H9 (cell line): ENCODE data around the gene DUSP1. TPM values are rescaled to one million over a fixed set of nuclear protein-coding genes. Genes with fewer than 3 reads are reported as not detected.

ENCODE experiments used
- DNase-seq: peaks from one replicate; pipeline ENCODE4 v3.0.0-alpha.2; 2017
- H2AFZ ChIP-seq: one replicate; pipeline ENCODE4 v1.6.1; 2013; ENCODE audit warnings: mild to moderate bottlenecking, low read length, control low read depth, moderate library complexity
- H2AK5ac ChIP-seq: 2 replicates; pipeline ENCODE4 v1.6.1; 2013; ENCODE audit warnings: low read length, control low read depth, mixed read lengths; ENCODE audit not compliant: insufficient read length
- H2BK120ac ChIP-seq: one replicate; pipeline ENCODE4 v1.6.1; 2013; ENCODE audit warnings: low read depth, mild to moderate bottlenecking, low read length, control low read depth, inconsistent platforms; ENCODE audit not compliant: poor library complexity, severe bottlenecking
- H2BK12ac ChIP-seq: 2 replicates; pipeline ENCODE4 v1.6.1; 2013; ENCODE audit warnings: low read length, control low read depth, mixed read lengths, low read depth; ENCODE audit not compliant: insufficient read length
- H2BK15ac ChIP-seq: 2 replicates; pipeline ENCODE4 v1.6.1; 2013; ENCODE audit warnings: low read depth, low read length, control low read depth
- H2BK20ac ChIP-seq: one replicate; pipeline ENCODE4 v1.6.1; 2013; ENCODE audit warnings: low read depth, mild to moderate bottlenecking, low read length, control low read depth, inconsistent platforms; ENCODE audit not compliant: poor library complexity, severe bottlenecking
- H2BK5ac ChIP-seq: 2 replicates; pipeline ENCODE4 v1.6.1; 2013; ENCODE audit warnings: low read length, control low read depth, mixed read lengths; ENCODE audit not compliant: insufficient read length
- H3K14ac ChIP-seq: 2 replicates; pipeline ENCODE4 v1.6.1; 2013; ENCODE audit warnings: low read length, control low read depth; ENCODE audit not compliant: insufficient read depth
- H3K18ac ChIP-seq: 2 replicates; pipeline ENCODE4 v1.6.1; 2013; ENCODE audit warnings: low read depth, mild to moderate bottlenecking, mixed read lengths, low read length, control low read depth; ENCODE audit not compliant: insufficient read length
- H3K23ac ChIP-seq: 2 replicates; pipeline ENCODE4 v1.6.1; 2013; ENCODE audit warnings: low read length, control low read depth, mixed read lengths, low read depth; ENCODE audit not compliant: insufficient read length
- H3K23me2 ChIP-seq: 2 replicates; pipeline ENCODE4 v1.6.1; 2013; ENCODE audit warnings: low read depth, mild to moderate bottlenecking, mixed read lengths, low read length, control low read depth; ENCODE audit not compliant: insufficient read length, poor library complexity, severe bottlenecking
- H3K27ac ChIP-seq: 2 replicates; pipeline ENCODE4 v1.5.1; 2013; ENCODE audit warnings: low read length, control low read depth, mixed read lengths, low read depth; ENCODE audit not compliant: insufficient read length
- H3K27me3 ChIP-seq: 2 replicates; pipeline ENCODE4 v1.6.1; 2013; ENCODE audit warnings: low read length, control low read depth, inconsistent platforms; ENCODE audit not compliant: insufficient read depth
- H3K4ac ChIP-seq: 2 replicates; pipeline ENCODE4 v1.6.1; 2013; ENCODE audit warnings: low read depth, mild to moderate bottlenecking, control low read depth, inconsistent platforms, low read length, moderate library complexity
- H3K4me1 ChIP-seq: 2 replicates; pipeline ENCODE4 v1.6.1; 2013; ENCODE audit warnings: low read length, control low read depth, inconsistent platforms; ENCODE audit not compliant: insufficient read depth
- H3K4me2 ChIP-seq: 2 replicates; pipeline ENCODE4 v1.6.1; 2013; ENCODE audit warnings: low read length, control low read depth, mixed read lengths; ENCODE audit not compliant: insufficient read length, insufficient read depth
- H3K56ac ChIP-seq: 2 replicates; pipeline ENCODE4 v1.6.1; 2013; ENCODE audit warnings: low read depth, mild to moderate bottlenecking, mixed read lengths, low read length, control low read depth; ENCODE audit not compliant: insufficient read length
- H3K79me1 ChIP-seq: 2 replicates; pipeline ENCODE4 v1.6.1; 2013; ENCODE audit warnings: low read depth, mild to moderate bottlenecking, moderate library complexity, low read length, control low read depth, inconsistent platforms; ENCODE audit not compliant: insufficient read depth, poor library complexity, severe bottlenecking
- H3K79me2 ChIP-seq: 2 replicates; pipeline ENCODE4 v1.6.1; 2013; ENCODE audit warnings: low read length, control low read depth, inconsistent platforms; ENCODE audit not compliant: insufficient read depth
- H3K9ac ChIP-seq: 2 replicates; pipeline ENCODE4 v1.6.1; 2013; ENCODE audit warnings: low read length, control low read depth, mixed read lengths; ENCODE audit not compliant: insufficient read length; ENCODE audit errors: extremely low read depth
- H3K9me3 ChIP-seq: one replicate; pipeline ENCODE4 v1.6.1; 2013; ENCODE audit warnings: low read depth, low read length, inconsistent platforms; ENCODE audit not compliant: control insufficient read depth
- H3T11ph ChIP-seq: one replicate; pipeline ENCODE4 v1.6.1; 2013; ENCODE audit warnings: mild to moderate bottlenecking, low read length, control low read depth, inconsistent platforms
- H4K20me1 ChIP-seq: one replicate; pipeline ENCODE4 v1.6.1; 2013; ENCODE audit not compliant: control insufficient read depth, insufficient read length, insufficient read depth
- H4K5ac ChIP-seq: 2 replicates; pipeline ENCODE4 v1.6.1; 2013; ENCODE audit warnings: low read depth, mild to moderate bottlenecking, mixed read lengths, low read length, control low read depth; ENCODE audit not compliant: insufficient read length
- H4K8ac ChIP-seq: replicated peaks from 2 replicates; pipeline ENCODE4 v1.6.1; 2013; ENCODE audit warnings: low read length, control low read depth, mixed read lengths, low read depth; ENCODE audit not compliant: insufficient read length
- H4K91ac ChIP-seq: 2 replicates; pipeline ENCODE4 v1.6.1; 2013; ENCODE audit warnings: low read depth, mild to moderate bottlenecking, moderate library complexity, mixed read lengths, low read length, control low read depth; ENCODE audit not compliant: insufficient read length
- H3K27ac Mint-ChIP-seq, 3 experiments: 2 replicates in 2 of 3; 3 replicates in 1 of 3; pipeline ENCODE4 v1.8.0; 2020 to 2021; ENCODE audit warnings: mixed read lengths in 3 of 3, mild to moderate bottlenecking in 1 of 3, moderate library complexity in 1 of 3
- H3K27me3 Mint-ChIP-seq: 2 replicates; pipeline ENCODE4 v1.8.0; 2021; ENCODE audit warnings: low read depth, mild to moderate bottlenecking, moderate library complexity, mixed read lengths
- H3K36me3 Mint-ChIP-seq, 3 experiments: 2 replicates in 2 of 3; 3 replicates in 1 of 3; pipeline ENCODE4 v1.8.0; 2020 to 2021; ENCODE audit warnings: low read depth in 3 of 3, mixed read lengths in 3 of 3; ENCODE audit not compliant: insufficient read depth in 1 of 3
- H3K4me1 Mint-ChIP-seq, 2 experiments: 2 replicates each; pipeline ENCODE4 v1.8.0; 2020; ENCODE audit warnings: mixed read lengths in 2 of 2
- H3K4me3 Mint-ChIP-seq, 2 experiments: 2 replicates in 1 of 2; 3 replicates in 1 of 2; pipeline ENCODE4 v1.8.0; 2020 to 2021; ENCODE audit warnings: mild to moderate bottlenecking in 2 of 2, mixed read lengths in 2 of 2, moderate library complexity in 1 of 2
- H3K9me3 Mint-ChIP-seq, 2 experiments: 2 replicates in 1 of 2; 3 replicates in 1 of 2; pipeline ENCODE4 v1.8.0; 2020; ENCODE audit warnings: mild to moderate bottlenecking in 2 of 2, mixed read lengths in 2 of 2, moderate library complexity in 1 of 2
- WGBS: extraction: QIAGEN DNeasy Blood & Tissue Kit; methylation state at CpG from one replicate; pipeline ENCODE4 v1.1.7; 2013; ENCODE audit warnings: missing lambda C conversion rate, low lambda C conversion rate, mixed read lengths; ENCODE audit not compliant: insufficient read length; ENCODE audit errors: extremely low coverage; 5-methylcytosine and 5-hydroxymethylcytosine counted together
- total RNA-seq: library from RNA; stranded (reverse); gene quantifications from 2 replicates; pipeline ENCODE4 v1.2.1, GENCODE V29; 2021
- TF ChIP-seq, protein P1 (sequence below): fragments of 200-600 bp; sonication (generic); conservative IDR thresholded peaks from 3 replicates; pipeline ENCODE4 v1.8.0; 2021; ENCODE audit warnings: antibody characterized with exemption, mild to moderate bottlenecking

Gene DUSP1
- total RNA-seq, 1 experiment from 2014 or later = 10.9 TPM

DNA sequence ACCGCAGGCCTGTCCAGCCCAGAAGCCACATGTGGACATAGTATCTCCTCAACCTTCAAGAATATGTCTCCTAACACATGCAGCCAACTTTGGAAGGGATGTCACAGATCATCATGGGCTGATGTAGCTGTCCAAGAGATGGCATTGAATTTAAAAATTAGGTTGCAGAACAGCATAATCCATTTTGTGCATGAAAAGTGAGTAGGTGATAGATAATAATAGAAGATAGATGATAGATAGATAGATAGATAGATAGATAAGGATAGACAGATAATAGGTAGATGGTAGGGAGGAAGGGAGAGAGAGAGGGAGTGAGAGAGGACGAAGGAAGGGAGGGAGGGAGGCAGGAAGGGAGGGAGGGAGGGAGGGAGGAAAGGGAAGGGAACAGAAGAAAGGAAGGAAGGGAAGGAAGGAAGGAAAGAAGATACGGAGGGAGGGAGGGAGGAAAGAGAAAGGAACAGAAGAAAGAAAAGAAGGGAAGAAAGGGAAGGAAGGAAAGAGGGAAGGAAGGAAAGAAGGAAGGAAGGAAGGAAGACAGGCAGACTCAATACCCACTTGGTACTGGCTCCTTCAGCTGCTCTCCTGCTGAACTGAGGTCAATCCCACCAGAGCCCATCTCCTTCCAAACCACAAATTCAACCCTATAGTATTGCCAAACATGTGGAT lies 34.2 kb upstream of the DUSP1 start:
- H3K23ac ChIP-seq = no peak overlapping the region
- H3T11ph ChIP-seq = no peak overlapping the region
- 100% methylated on average over 1 of the region's 3 CpGs for WGBS
- no peaks in the 10 kb centered on the region for H3K27me3 ChIP-seq
- Mint-ChIP-seq H3K27ac (no peak overlapping the region), H3K27me3 (peaks cover 14% of the 10 kb centered on the region), H3K36me3 (no peaks in the 10 kb centered on the region), H3K9me3 (peaks cover 2% of the 10 kb centered on the region in 2 experiments; a peak in 2 of 5 replicates), H3K4me3 (no peak overlapping the region), H3K4me1 (peaks cover 9% of the 10 kb centered on the region in 2 experiments)
- TF ChIP-seq, protein P1, sequence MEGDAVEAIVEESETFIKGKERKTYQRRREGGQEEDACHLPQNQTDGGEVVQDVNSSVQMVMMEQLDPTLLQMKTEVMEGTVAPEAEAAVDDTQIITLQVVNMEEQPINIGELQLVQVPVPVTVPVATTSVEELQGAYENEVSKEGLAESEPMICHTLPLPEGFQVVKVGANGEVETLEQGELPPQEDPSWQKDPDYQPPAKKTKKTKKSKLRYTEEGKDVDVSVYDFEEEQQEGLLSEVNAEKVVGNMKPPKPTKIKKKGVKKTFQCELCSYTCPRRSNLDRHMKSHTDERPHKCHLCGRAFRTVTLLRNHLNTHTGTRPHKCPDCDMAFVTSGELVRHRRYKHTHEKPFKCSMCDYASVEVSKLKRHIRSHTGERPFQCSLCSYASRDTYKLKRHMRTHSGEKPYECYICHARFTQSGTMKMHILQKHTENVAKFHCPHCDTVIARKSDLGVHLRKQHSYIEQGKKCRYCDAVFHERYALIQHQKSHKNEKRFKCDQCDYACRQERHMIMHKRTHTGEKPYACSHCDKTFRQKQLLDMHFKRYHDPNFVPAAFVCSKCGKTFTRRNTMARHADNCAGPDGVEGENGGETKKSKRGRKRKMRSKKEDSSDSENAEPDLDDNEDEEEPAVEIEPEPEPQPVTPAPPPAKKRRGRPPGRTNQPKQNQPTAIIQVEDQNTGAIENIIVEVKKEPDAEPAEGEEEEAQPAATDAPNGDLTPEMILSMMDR = no peak
- no peak overlapping the region for H3K14ac ChIP-seq
- no peak overlapping the region for H4K5ac ChIP-seq
- no peak overlapping the region for H4K91ac ChIP-seq
- no peaks in the 10 kb centered on the region for H3K4me1 ChIP-seq
- no peak overlapping the region for H2AFZ ChIP-seq
- no peak overlapping the region for H2BK15ac ChIP-seq
- no peak overlapping the region for H3K27ac ChIP-seq
- no peak overlapping the region for H4K8ac ChIP-seq
- DNase-seq = no peak
- H2AK5ac ChIP-seq = no peak overlapping the region
- no peak overlapping the region for H3K9ac ChIP-seq
- no peak overlapping the region for H2BK12ac ChIP-seq
- H4K20me1 ChIP-seq = no peaks in the 10 kb centered on the region
- no peak overlapping the region for H3K4ac ChIP-seq
- no peaks in the 10 kb centered on the region for H3K79me2 ChIP-seq
- H3K4me2 ChIP-seq = no peak overlapping the region
- no peak overlapping the region for H3K18ac ChIP-seq
- no peaks in the 10 kb centered on the region for H3K23me2 ChIP-seq
- no peak overlapping the region for H2BK20ac ChIP-seq
- H2BK5ac ChIP-seq = no peak overlapping the region
- H3K79me1 ChIP-seq = no peaks in the 10 kb centered on the region
- no peaks in the 10 kb centered on the region for H3K9me3 ChIP-seq
- H2BK120ac ChIP-seq = no peak overlapping the region
- no peak overlapping the region for H3K56ac ChIP-seq
